Breast epithelium (tissue), 4 donors: ENCODE measurements around the gene HSPA12B. TPM values are rescaled to one million over a fixed set of nuclear protein-coding genes. Genes with fewer than 3 reads are reported as not detected.

Experiments used
- DNase-seq, 2 donors: peaks; one replicate each; pipeline ENCODE4 v3.0.0-alpha.2; 2019; ENCODE audit warnings: low spot score in 2 of 2
- H3K27ac ChIP-seq, 2 donors: fragments of 200-600 bp; sonication (generic) in 1 of 2; one replicate each; pipeline ENCODE4 v1.5.1; 2016 to 2019; ENCODE audit warnings: mild to moderate bottlenecking in 1 of 2
- H3K27me3 ChIP-seq, 2 donors: fragments of 200-600 bp; sonication (generic) in 1 of 2; one replicate each; pipeline versions ENCODE4 v1.5.1 to v1.6.0; 2017 to 2019; ENCODE audit warnings: control low read depth in 1 of 2, mild to moderate bottlenecking in 1 of 2
- H3K36me3 ChIP-seq: fragments of 200-600 bp; one replicate; pipeline ENCODE4 v1.5.1; 2019
- H3K4me1 ChIP-seq, 2 donors: fragments of 200-600 bp; sonication (generic); one replicate each; pipeline ENCODE4 v1.5.1; 2016 to 2019; ENCODE audit warnings: control low read depth in 1 of 2
- H3K4me3 ChIP-seq, 3 donors: fragments of 200-600 bp; sonication (generic); 1 replicate in 2 of 3; 2 replicates in 1 of 3; pipeline ENCODE4 v1.5.1; 2016 to 2019; ENCODE audit warnings: mild to moderate bottlenecking in 3 of 3, moderate library complexity in 2 of 3
- H3K9me3 ChIP-seq, 2 donors: fragments of 200-600 bp; sonication (generic) in 1 of 2; one replicate each; pipeline ENCODE4 v1.5.1; 2016 to 2019; ENCODE audit warnings: control low read depth in 1 of 2
- POLR2A ChIP-seq: fragments of 450-650 bp; IDR thresholded peaks from one replicate; pipeline ENCODE4 v1.6.1; 2016; ENCODE audit warnings: antibody characterized with exemption, mild to moderate bottlenecking, moderate library complexity
- POLR2AphosphoS5 ChIP-seq, 3 donors: sonication (generic); formaldehyde crosslinking; IDR thresholded peaks; one replicate each; pipeline ENCODE4 v1.6.1; 2017; ENCODE audit warnings: antibody characterized with exemption in 3 of 3
- intact Hi-C: fragments of 100-400 bp; cut with DNase I; formaldehyde crosslinking; loops from one replicate; pipeline ENCODE4 v1.15.1; 2023; ENCODE audit warnings: low total_unique reads
- total RNA-seq, 3 donors: library from RNA; depleted of rRNA; stranded (reverse); fragments of >200 nt; gene quantifications; one replicate each; pipeline ENCODE4 v1.1.0, GENCODE V29; 2016
- TF ChIP-seq, protein P1 (sequence below), 3 donors: fragments of 450-650 bp; IDR thresholded peaks; one replicate each; pipeline ENCODE4 v1.5.1; 2016 to 2017; ENCODE audit warnings: antibody characterized with exemption in 3 of 3, mild to moderate bottlenecking in 3 of 3, moderate library complexity in 3 of 3

HSPA12B gene
- total RNA-seq, 3 donors from 2014 or later = 7.0 to 25.2 (median 9.3) TPM

DNA sequence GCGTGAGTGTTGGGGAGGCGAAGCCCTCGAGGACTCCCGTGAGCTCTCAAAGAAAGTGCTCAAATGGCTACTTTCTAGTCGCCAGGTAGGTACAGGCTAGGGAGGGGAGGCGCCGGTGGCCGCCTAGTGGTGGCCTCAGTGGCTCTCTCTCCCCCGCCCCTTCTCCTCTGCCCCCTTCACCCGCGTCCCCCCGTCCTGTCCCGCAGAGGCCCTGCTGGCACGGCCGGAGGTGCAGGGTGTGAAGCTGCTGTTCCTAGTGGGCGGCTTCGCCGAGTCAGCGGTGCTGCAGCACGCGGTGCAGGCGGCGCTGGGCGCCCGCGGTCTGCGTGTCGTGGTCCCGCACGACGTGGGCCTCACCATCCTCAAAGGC is 18.8 kb downstream of the HSPA12B start:
- H3K27ac ChIP-seq = no peak overlapping the region
- TF ChIP-seq POLR2AphosphoS5 (IDR thresholded peaks at IDR 0.05) (no peak), POLR2A (no peak)
- TF ChIP-seq, protein P1, sequence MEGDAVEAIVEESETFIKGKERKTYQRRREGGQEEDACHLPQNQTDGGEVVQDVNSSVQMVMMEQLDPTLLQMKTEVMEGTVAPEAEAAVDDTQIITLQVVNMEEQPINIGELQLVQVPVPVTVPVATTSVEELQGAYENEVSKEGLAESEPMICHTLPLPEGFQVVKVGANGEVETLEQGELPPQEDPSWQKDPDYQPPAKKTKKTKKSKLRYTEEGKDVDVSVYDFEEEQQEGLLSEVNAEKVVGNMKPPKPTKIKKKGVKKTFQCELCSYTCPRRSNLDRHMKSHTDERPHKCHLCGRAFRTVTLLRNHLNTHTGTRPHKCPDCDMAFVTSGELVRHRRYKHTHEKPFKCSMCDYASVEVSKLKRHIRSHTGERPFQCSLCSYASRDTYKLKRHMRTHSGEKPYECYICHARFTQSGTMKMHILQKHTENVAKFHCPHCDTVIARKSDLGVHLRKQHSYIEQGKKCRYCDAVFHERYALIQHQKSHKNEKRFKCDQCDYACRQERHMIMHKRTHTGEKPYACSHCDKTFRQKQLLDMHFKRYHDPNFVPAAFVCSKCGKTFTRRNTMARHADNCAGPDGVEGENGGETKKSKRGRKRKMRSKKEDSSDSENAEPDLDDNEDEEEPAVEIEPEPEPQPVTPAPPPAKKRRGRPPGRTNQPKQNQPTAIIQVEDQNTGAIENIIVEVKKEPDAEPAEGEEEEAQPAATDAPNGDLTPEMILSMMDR (IDR thresholded peaks at IDR 0.05) = no peak
- H3K4me1 ChIP-seq = no peaks in the 10 kb centered on the region
- peak overlapping the region in 2 of 3 donors; percentile 50 to 66 for H3K4me3 ChIP-seq
- H3K9me3 ChIP-seq = no peaks in the 10 kb centered on the region
- no peak for DNase-seq
- intact Hi-C loops = no loop called here
- no peaks in the 10 kb centered on the region for H3K36me3 ChIP-seq
- peaks cover 7 to 21% of the 10 kb centered on the region in 2 donors for H3K27me3 ChIP-seq

DNA sequence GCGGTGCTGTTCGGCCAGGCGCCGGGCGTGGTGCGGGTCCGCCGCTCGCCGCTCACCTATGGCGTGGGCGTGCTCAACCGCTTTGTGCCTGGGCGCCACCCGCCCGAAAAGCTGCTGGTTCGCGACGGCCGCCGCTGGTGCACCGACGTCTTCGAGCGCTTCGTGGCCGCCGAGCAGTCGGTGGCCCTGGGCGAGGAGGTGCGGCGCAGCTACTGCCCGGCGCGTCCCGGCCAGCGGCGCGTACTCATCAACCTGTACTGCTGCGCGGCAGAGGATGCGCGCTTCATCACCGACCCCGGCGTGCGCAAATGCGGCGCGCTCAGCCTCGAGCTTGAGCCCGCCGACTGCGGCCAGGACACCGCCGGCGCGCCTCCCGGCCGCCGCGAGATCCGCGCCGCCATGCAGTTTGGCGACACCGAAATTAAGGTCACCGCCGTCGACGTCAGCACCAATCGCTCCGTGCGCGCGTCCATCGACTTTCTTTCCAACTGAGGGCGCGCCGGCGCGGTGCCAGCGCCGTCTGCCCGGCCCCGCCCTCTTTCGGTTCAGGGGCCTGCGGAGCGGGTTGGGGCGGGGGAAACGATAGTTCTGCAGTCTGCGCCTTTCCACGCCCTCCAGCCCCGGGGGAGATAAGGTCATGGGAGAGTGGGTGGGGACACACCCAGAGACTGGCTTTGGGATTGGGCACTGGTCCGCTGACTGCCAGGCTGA is 19.3 kb downstream of the HSPA12B start:
- intact Hi-C loops = no loop called here
- H3K9me3 ChIP-seq = no peaks in the 10 kb centered on the region
- H3K27me3 ChIP-seq = peaks cover 7 to 21% of the 10 kb centered on the region in 2 donors
- no peak overlapping the region for H3K27ac ChIP-seq
- no peaks in the 10 kb centered on the region for H3K36me3 ChIP-seq
- peak overlapping the region in 2 of 3 donors; percentile 50 to 66 for H3K4me3 ChIP-seq
- TF ChIP-seq POLR2A (no peak), POLR2AphosphoS5 (IDR thresholded peaks at IDR 0.05) (no peak)
- TF ChIP-seq, protein P1 (IDR thresholded peaks at IDR 0.05) = no peak
- DNase-seq = no peak
- H3K4me1 ChIP-seq = no peaks in the 10 kb centered on the region

DNA sequence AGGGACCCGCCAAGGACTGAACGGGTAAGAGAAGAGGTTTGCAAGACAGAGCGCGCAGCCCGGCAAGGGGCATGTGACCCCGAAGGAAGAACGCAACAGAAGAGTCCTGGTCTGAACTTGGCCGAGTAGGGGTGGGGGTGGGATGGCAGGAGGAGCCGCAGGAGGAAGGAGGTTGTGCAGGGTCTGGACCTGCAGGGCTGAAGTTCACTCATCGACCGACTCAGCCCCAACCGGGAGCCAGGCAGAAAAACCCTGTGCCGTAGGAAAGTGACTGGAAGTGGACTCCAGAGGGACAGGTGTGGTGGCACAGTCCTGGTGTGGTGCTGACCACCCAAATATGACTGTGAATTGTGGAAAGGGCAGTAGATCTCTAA is 19.9 kb downstream of the HSPA12B start:
- no peaks in the 10 kb centered on the region for H3K9me3 ChIP-seq
- peaks cover 7 to 21% of the 10 kb centered on the region in 2 donors for H3K27me3 ChIP-seq
- H3K4me1 ChIP-seq = no peaks in the 10 kb centered on the region
- no peak overlapping the region for H3K27ac ChIP-seq
- no peak for DNase-seq
- no peak for TF ChIP-seq POLR2A
- H3K36me3 ChIP-seq = no peaks in the 10 kb centered on the region
- peak overlapping the region in 2 of 3 donors; percentile 50 to 66 for H3K4me3 ChIP-seq
- intact Hi-C loops = no loop called here

DNA sequence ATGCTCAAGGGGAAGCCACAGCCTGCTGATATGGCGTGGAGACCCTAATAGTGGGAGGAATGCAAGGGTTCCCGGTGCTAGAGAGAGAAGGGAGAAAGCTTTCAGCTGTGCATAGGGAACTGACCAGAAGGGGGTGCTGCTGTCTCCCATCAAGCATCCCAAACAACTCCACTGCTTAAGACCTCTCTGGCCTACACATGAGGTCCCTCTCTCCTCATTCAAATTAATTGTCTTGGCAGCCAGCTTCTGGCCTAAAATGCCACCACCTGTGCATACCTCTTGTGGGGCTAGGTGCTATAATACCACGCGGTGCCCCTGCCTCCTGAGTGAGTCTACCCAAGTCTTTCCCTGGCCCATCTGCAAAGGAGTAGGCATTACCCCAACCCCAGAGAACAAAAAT is 20.6 kb downstream of the HSPA12B start:
- Histone ChIP-seq H3K4me1 (no peaks in the 10 kb centered on the region), H3K36me3 (no peaks in the 10 kb centered on the region), H3K27me3 (peaks cover 7 to 21% of the 10 kb centered on the region in 2 donors), H3K9me3 (no peaks in the 10 kb centered on the region), H3K4me3 (no peak overlapping the region), H3K27ac (no peak overlapping the region)
- intact Hi-C loops = no loop called here
- no peak for DNase-seq
- TF ChIP-seq POLR2AphosphoS5 (IDR thresholded peaks at IDR 0.05) (peak in 1 of 3 donors; percentile 23), POLR2A (no peak)
- TF ChIP-seq, protein P1 (IDR thresholded peaks at IDR 0.05) = peak in 2 of 3 donors; percentile 67 to 69

DNA sequence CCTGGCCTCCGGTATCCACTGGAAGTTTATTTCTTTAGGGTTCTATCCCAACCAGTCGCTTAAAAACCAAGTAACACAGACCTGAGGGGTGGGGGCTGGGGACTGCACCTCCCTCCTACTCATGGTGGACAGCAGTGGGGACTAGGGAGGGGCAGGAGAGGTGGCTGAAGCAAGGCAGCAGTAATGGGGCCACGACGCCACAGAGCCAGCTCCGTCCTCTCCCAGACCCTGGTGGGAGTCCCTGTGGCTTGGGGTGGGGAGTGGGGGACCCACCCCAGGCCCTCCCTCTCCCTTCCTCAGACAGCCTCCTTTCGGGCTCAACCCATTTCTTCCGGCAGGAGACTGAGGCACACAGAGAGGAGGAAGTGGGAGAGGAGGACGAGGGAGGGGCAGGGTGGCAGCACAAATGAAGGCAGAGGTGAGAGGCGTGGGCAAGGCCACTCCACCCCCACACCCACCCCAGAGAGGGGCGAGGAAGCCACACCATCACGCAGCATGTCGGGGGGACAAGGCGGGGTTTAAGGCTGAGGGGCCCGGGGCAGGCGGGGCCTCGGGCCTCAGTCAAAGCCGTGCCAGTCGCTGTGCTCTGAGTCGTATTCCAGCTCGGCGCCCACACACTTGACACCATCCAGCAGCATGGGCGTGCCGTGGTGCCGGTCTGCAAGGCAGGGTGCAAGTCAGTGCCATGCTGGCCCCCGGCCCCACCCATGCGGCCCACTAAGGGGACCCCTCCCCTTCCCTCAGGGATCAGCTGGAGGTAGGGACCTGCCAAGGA is 21.2 kb downstream of the HSPA12B start:
- Histone ChIP-seq H3K9me3 (no peaks in the 10 kb centered on the region), H3K27ac (peak overlapping the region; percentile 6 to 54), H3K4me3 (no peak overlapping the region), H3K27me3 (peaks cover 7 to 21% of the 10 kb centered on the region in 2 donors), H3K36me3 (no peaks in the 10 kb centered on the region), H3K4me1 (no peaks in the 10 kb centered on the region)
- TF ChIP-seq POLR2A (no peak), POLR2AphosphoS5 (IDR thresholded peaks at IDR 0.05) (no peak)
- TF ChIP-seq, protein P1 (IDR thresholded peaks at IDR 0.05) = no peak
- intact Hi-C loops = no loop called here
- DNase-seq = no peak
